Erythroblast (primary cell): ENCODE measurements around the gene JARID2.

Experiments used
- GATA1 ChIP-seq: IDR thresholded peaks from 2 replicates; pipeline ENCODE4 v1.6.1; 2011; ENCODE audit warnings: low read depth, mild to moderate bottlenecking, control low read depth, low read length, moderate library complexity
- POLR2A ChIP-seq: IDR thresholded peaks from 2 replicates; pipeline ENCODE4 v1.6.1; 2011; ENCODE audit warnings: mild to moderate bottlenecking, low read length

DNA sequence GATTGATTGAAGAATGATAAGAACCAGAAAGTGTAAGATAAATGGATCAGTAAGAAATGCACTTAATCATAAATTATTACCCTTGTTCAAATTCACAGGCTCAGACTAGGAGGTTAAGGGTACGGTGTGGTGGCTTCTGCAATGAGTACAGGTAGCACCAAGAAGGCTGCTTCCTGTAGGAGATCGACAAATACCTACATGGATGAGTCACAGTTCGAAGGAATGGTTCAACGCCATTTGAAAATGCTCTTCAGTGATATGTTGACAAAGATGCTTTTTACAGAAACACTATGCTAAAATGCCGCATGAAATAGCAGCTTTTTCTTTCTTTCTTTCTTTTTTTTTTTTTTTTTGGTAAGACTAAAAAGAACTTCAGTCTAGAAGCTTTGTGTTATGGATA is 300.7 kb downstream of the JARID2 start:
- TF ChIP-seq POLR2A (no peak), GATA1 (no peak)
